Measurements from ENCODE around the gene ARMC6. TPM values are rescaled to one million over a fixed set of nuclear protein-coding genes. Genes with fewer than 3 reads are reported as not detected.

Gene ARMC6
- polyA plus RNA-seq, result 2.4 and 3.1 TPM in 2 replicates

DNA sequence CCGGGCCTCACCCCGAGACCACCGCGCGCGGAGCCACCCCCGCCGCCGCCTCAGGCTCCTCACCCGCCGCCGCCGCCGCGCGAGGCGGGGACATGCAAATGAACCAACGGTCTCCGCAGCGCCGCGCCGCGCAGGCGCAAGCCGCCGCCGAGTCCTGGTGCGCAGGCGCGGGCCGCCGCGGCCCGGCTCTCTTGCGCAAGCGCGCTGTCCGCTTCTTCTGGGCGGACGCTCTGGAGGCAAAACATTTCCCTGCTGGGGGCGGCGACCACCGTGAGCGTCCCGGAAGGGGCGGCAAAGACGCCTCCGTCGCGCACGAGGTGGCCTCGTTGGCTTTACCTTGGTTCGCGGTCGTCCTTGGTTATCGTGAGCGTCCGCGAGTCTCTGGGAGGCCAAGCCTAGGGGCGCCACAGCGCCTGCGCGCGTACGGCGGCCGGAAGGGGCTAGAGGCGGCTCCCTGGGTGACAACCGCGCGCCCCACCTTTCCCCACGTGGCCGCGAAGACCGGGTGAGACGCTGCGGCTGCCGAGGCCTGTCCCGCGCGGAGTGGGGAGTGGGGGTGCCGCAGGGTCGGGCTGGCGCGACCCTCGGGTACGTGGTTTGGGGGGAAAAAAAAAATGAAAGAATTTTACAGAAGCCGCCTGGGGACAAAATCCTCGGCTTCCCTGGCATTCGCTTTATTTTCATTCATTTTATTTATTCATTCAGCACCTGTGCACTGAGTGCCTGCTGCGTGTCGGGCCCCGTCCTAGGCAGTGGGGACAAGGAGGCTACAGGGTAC is at the start of gene ARMC6, which contains the start of gene SUGP2:
TSS of gene ARMC6 (plus strand) at position 178 of the 778 bp plus-strand sequence. CDS start 607 bp downstream, outside the sequence.
TSS of gene SUGP2 (minus strand) at position 92 of the 778 bp plus-strand sequence. CDS start 2,446 bp downstream, outside the sequence.

DNA sequence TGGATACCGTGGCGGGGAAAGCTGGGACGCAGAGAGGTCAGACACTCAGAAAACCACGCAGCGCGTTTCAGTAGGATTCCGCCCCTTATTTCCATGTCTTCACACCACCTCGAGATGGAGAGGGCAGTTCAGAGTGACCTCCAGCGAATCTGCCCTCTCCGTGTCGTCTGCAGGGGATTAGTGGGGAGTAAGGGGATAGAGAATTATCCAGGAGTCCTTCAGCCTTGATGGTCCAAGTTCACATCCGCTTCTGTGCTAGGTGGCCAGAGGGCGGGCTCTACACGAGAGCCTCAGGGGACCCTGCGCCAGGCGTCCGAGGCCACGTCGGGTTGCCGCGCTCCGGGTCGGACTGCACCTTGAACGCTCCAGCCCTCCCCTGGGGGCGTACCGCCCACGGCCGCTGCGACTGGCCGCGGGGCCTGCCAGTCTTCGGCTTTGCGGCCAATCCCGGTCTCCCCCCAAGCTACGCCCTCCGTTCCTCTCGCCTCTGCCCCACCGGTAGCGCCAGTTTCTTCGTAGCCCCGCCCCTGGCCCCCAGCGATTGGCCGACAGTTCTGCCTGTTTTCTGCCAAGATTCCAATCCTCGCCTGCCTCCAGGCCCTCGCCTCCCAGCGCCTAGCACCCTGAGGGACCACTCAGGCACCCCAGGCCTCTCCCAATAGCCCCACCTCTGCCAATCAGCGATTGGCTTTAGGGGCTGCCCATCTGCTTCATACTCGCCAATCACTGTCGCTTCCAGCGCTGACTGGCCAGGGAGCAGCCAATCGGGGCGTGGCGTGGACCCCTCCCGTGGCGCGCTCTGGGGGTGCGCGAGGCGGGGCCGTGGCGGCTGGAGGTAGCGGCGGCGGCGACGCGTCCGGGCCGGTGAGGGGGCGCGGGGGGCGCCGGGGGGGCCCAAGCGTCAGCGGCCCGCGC is 30.0 kb downstream of the ARMC6 start, which contains the start of gene SLC25A42:
TSS of gene SLC25A42 (plus strand) at position 812 of the 915 bp plus-strand sequence. CDS start 32,131 bp downstream, outside the sequence.

Other genes starting within 250 kb of the ARMC6 start
- not detected in 2 replicates for gene COMP, start 242.3 kb upstream of the ARMC6 start, polyA plus RNA-seq
- 3.3 and 4.1 TPM in 2 replicates for gene UPF1, start 201.6 kb upstream of the ARMC6 start, polyA plus RNA-seq
- gene CERS1, start 137.4 kb upstream of the ARMC6 start, polyA plus RNA-seq, result 11.0 and 19.4 TPM in 2 replicates
- gene COPE, start 114.2 kb upstream of the ARMC6 start, polyA plus RNA-seq, result 20.6 and 21.7 TPM in 2 replicates
- gene DDX49, start 113.9 kb upstream of the ARMC6 start, polyA plus RNA-seq, result 3.4 and 5.6 TPM in 2 replicates
- gene HOMER3, start 92.4 kb upstream of the ARMC6 start, polyA plus RNA-seq, result 6.3 and 23.4 TPM in 2 replicates
- gene SUGP2, start 86 bp upstream of the ARMC6 start, polyA plus RNA-seq, result 74.2 and 85.9 TPM in 2 replicates
- gene SLC25A42, start 30.4 kb downstream of the ARMC6 start, polyA plus RNA-seq, result 1.2 and 2.7 TPM in 2 replicates
- 2.4 and 4.6 TPM in 2 replicates for gene TMEM161A, start 104.9 kb downstream of the ARMC6 start, polyA plus RNA-seq
- gene MEF2B, start 136.7 kb downstream of the ARMC6 start, polyA plus RNA-seq, result not detected in 2 replicates
- gene BORCS8, start 158.5 kb downstream of the ARMC6 start, polyA plus RNA-seq, result 19.0 and 22.2 TPM in 2 replicates
- gene RFXANK, start 158.7 kb downstream of the ARMC6 start, polyA plus RNA-seq, result 20.4 and 26.6 TPM in 2 replicates
- gene NR2C2AP, start 169.8 kb downstream of the ARMC6 start, polyA plus RNA-seq, result 4.2 and 6.4 TPM in 2 replicates
- 1.6 and 3.4 TPM in 2 replicates for gene NCAN, start 178.4 kb downstream of the ARMC6 start, polyA plus RNA-seq
- 0.46 TPM in 1 of 2 replicates, not detected in the other for gene TM6SF2, start 239.7 kb downstream of the ARMC6 start, polyA plus RNA-seq

Measured in Purkinje cell (primary cell).